Measurements from ENCODE around the gene EFHC2. TPM values are rescaled to one million over a fixed set of nuclear protein-coding genes. Genes with fewer than 3 reads are reported as not detected.

EFHC2 gene
- total and polyA plus RNA-seq, 10 of the 15 experiments (the other 5 are each of a cell fraction or from before 2014, with no cell fraction given): 0.56 TPM; not detected in 9

GRCh38 chrX:44228621-44229020 is 114.9 kb downstream of the EFHC2 start:
- Histone ChIP-seq H4K20me1 (ENCODE audit: control insufficient read depth, insufficient read depth) (no peaks in the 10 kb centered on the region), H3K9me3 (replicated peaks; ENCODE audit: control insufficient read depth, insufficient read depth, low read length) (no peaks in the 10 kb centered on the region), H3K4me3 (no peak overlapping the region), H3K36me3 (ENCODE audit: control insufficient read depth in 2 of 2, insufficient read depth in 2 of 2, low read length in 1 of 2) (no peaks in the 10 kb centered on the region), H3K27me3 (replicated peaks in 1 of 2; ENCODE audit: control insufficient read depth in 2 of 2, insufficient read depth in 2 of 2, low read length in 1 of 2) (no peaks in the 10 kb centered on the region), H3K4me2 (ENCODE audit: control insufficient read depth, insufficient read depth) (no peak overlapping the region), H3K79me2 (ENCODE audit: control insufficient read depth, insufficient read depth, low read length) (no peaks in the 10 kb centered on the region), H3K9ac (ENCODE audit: control insufficient read depth, insufficient read depth, low read length) (no peak overlapping the region), H3K27ac (ENCODE audit: control insufficient read depth, insufficient read depth) (no peak overlapping the region), H2AFZ (ENCODE audit: control insufficient read depth, low read depth, low read length) (no peak overlapping the region), H3K4me1 (ENCODE audit: control insufficient read depth, insufficient read depth, low read length) (no peaks in the 10 kb centered on the region)
- SMC1A ChIA-PET (ENCODE audit: uncharacterized antibody, unreplicated experiment): interaction anchor here (0.6 to 2.0 kb wide), 4 partner anchors 11 to 289 kb away, joined by 3 to 8 read pairs (median 4); no protein-coding TSS in a partner anchor
- in situ Hi-C loops (cut with MboI) (no loop called here), intact Hi-C loops (cut with micrococcal nuclease; ENCODE audit: unreplicated experiment) (no loop called here)
- no TSS peak for BruUV-seq (replicated peaks)
- DNase-seq (ENCODE audit: low read depth, low spot score) (no peak), FAIRE-seq (no peak), ATAC-seq (peak; percentile 88)
- POLR2A ChIA-PET: no interaction called here
- CTCF ChIA-PET: interaction anchor here (4.1 kb wide), 1 partner anchor 15 kb away, joined by 17 read pairs; no protein-coding TSS in a partner anchor
- RAD21 ChIA-PET (ENCODE audit: unreplicated experiment): interaction anchor here (1.0 kb wide), 1 partner anchor 14 kb away, joined by 3 read pairs; no protein-coding TSS in a partner anchor
- 0% methylated on average over 4 of the region's 4 CpGs for WGBS (ENCODE audit: insufficient coverage, insufficient replicate concordance, low lambda C conversion rate, missing lambda C conversion rate)
- TF ChIP-seq MTA3 (IDR thresholded peaks at IDR 0.05; ENCODE audit: borderline replicate concordance, low read length): no peak
- TF ChIP-seq SMAD5 (IDR thresholded peaks at IDR 0.05; ENCODE audit: low read depth): no peak
- TF ChIP-seq ZNF207 (IDR thresholded peaks at IDR 0.05; ENCODE audit: borderline replicate concordance): no peak
- TF ChIP-seq ATF2 (IDR thresholded peaks at IDR 0.05; ENCODE audit: low read length): no peak
- peak in 1 of 2 experiments; percentile 21; a peak in 2 of 4 replicates for TF ChIP-seq IKZF2 (IDR thresholded peaks at IDR 0.05)
- 0 out of 2 replicates have a peak, but pooled peaks have one; percentile 31 for TF ChIP-seq DPF2 (IDR thresholded peaks at IDR 0.05)
- TF ChIP-seq, protein P1, sequence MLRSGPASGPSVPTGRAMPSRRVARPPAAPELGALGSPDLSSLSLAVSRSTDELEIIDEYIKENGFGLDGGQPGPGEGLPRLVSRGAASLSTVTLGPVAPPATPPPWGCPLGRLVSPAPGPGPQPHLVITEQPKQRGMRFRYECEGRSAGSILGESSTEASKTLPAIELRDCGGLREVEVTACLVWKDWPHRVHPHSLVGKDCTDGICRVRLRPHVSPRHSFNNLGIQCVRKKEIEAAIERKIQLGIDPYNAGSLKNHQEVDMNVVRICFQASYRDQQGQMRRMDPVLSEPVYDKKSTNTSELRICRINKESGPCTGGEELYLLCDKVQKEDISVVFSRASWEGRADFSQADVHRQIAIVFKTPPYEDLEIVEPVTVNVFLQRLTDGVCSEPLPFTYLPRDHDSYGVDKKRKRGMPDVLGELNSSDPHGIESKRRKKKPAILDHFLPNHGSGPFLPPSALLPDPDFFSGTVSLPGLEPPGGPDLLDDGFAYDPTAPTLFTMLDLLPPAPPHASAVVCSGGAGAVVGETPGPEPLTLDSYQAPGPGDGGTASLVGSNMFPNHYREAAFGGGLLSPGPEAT (IDR thresholded peaks at IDR 0.05; ENCODE audit: low read depth): no peak
- TF ChIP-seq POLR2AphosphoS5 (IDR thresholded peaks at IDR 0.05; ENCODE audit: low read length): no peak
- peak in 1 of 2 experiments; percentile 21; a peak in 1 of 4 replicates for TF ChIP-seq EP300 (IDR thresholded peaks at IDR 0.05; ENCODE audit: borderline replicate concordance in 1 of 2, control insufficient read depth in 1 of 2, low read depth in 2 of 2, low read length in 2 of 2)
- TF ChIP-seq USF1 (IDR thresholded peaks at IDR 0.05; ENCODE audit: borderline replicate concordance, extremely low read length, insufficient read depth, low read depth, low read length): no peak
- 0 out of 2 replicates have a peak, but pooled peaks have one; percentile 16 for TF ChIP-seq IKZF1 (conservative IDR thresholded peaks at IDR 0.05)
- no peak for TF ChIP-seq ZNF592 (IDR thresholded peaks at IDR 0.05)

All from GM12878 (cell line).